PC-3 (cell line): Measurements from ENCODE around the gene XPNPEP1.

Experiments used
- CTCF ChIP-seq: fragments of 300-600 bp; sonication (generic); conservative IDR thresholded peaks from 2 replicates; pipeline ENCODE4 v1.5.1; 2017; ENCODE audit warnings: antibody characterized with exemption, low read depth, mild to moderate bottlenecking, low read length
- EZH2 ChIP-seq: fragments of 300-600 bp; sonication (generic); IDR thresholded peaks from one replicate; pipeline ENCODE4 v1.6.1; 2017; ENCODE audit warnings: antibody characterized with exemption, mild to moderate bottlenecking, low read length; ENCODE audit not compliant: unreplicated experiment
- EZH2phosphoT487 ChIP-seq: fragments of 300-600 bp; sonication (generic); IDR thresholded peaks from 2 replicates; pipeline ENCODE4 v1.6.1; 2018; ENCODE audit warnings: mild to moderate bottlenecking, antibody characterized with exemption, low read length, borderline replicate concordance

- no peak for TF ChIP-seq EZH2phosphoT487
- TF ChIP-seq CTCF, result no peak
- TF ChIP-seq EZH2, result no peak
Observed at GRCh38 chr10:109820620-109821405, 102.5 kb downstream of the XPNPEP1 start.
